Transverse colon (tissue), 4 donors: ENCODE data around the gene EXOSC1. TPM values are rescaled to one million over a fixed set of nuclear protein-coding genes. Genes with fewer than 3 reads are reported as not detected.

Experiments used
- DNase-seq: peaks from one replicate; pipeline ENCODE4 v3.0.0-alpha.2; 2019
- H3K27ac ChIP-seq, 4 donors: fragments of 200-600 bp; sonication (generic); 2 replicates each; pipeline ENCODE4 v1.5.1; 2016 to 2018; ENCODE audit warnings: inconsistent platforms in 4 of 4
- H3K27me3 ChIP-seq: fragments of 200-600 bp; sonication (generic); 2 replicates; pipeline ENCODE4 v1.5.1; 2017; ENCODE audit warnings: inconsistent platforms
- H3K36me3 ChIP-seq, 4 donors: fragments of 200-600 bp; sonication (generic); 2 replicates each; pipeline ENCODE4 v1.5.1; 2017 to 2019; ENCODE audit warnings: inconsistent platforms in 4 of 4
- H3K4me1 ChIP-seq, 4 donors: fragments of 200-600 bp; sonication (generic); 2 replicates each; pipeline ENCODE4 v1.5.1; 2017 to 2020; ENCODE audit warnings: inconsistent platforms in 4 of 4
- H3K4me3 ChIP-seq, 4 donors: fragments of 200-600 bp; sonication (generic); 1 replicate in 1 of 4; 2 replicates in 3 of 4; pipeline versions ENCODE4 v1.5.1 to v1.6.1; 2017 to 2019; ENCODE audit warnings: inconsistent platforms in 4 of 4
- H3K9me3 ChIP-seq, 2 donors: fragments of 200-600 bp; sonication (generic); 2 replicates each; pipeline ENCODE4 v1.5.1; 2017 to 2019; ENCODE audit warnings: inconsistent platforms in 2 of 2
- EP300 ChIP-seq: sonication (generic); formaldehyde crosslinking; IDR thresholded peaks from one replicate; pipeline ENCODE4 v1.6.1; 2017; ENCODE audit warnings: antibody characterized with exemption, low read depth
- POLR2A ChIP-seq: fragments of 450-650 bp; IDR thresholded peaks from one replicate; pipeline ENCODE4 v1.6.1; 2016; ENCODE audit warnings: antibody characterized with exemption, mild to moderate bottlenecking, moderate library complexity
- POLR2AphosphoS5 ChIP-seq, 3 donors: sonication (generic); formaldehyde crosslinking; IDR thresholded peaks; one replicate each; pipeline ENCODE4 v1.6.1; 2016; ENCODE audit warnings: antibody characterized with exemption in 3 of 3
- WGBS, 2 donors: methylation state at CpG; one replicate each; pipeline ENCODE4 v1.1.5; 2018; ENCODE audit warnings: low coverage in 1 of 2; 5-methylcytosine and 5-hydroxymethylcytosine counted together
- in situ Hi-C, 4 donors: fragments of 200-750 bp; cut with MboI; loops; one replicate each; pipeline versions ENCODE4 v1.15.0 to v1.15.1; 2017; ENCODE audit warnings: low sequenced_read_pairs in 3 of 4, low pct_ligation_motif_present in 1 of 4, low pct_unique_long_range_greater_than_20kb in 1 of 4
- intact Hi-C: fragments of 100-400 bp; cut with DNase I; formaldehyde crosslinking; loops from one replicate; pipeline ENCODE4 v1.15.1; 2023; ENCODE audit warnings: low total_unique reads
- small RNA-seq, 4 donors: library from RNA; depleted of rRNA; stranded (forward); fragments of <200 nt; gene quantifications; one replicate each; pipeline ENCODE3, GENCODE V24; 2016
- total RNA-seq, 4 donors: library from RNA; depleted of rRNA; stranded (reverse); fragments of >200 nt; gene quantifications; one replicate each; pipeline ENCODE4 v1.1.0, GENCODE V29; 2016
- TF ChIP-seq, protein P1 (sequence below), 5 experiments: fragments of 200-600 bp in 3 of 5; fragments of 450-650 bp in 2 of 5; sonication (generic) in 3 of 5; IDR thresholded peaks; 1 replicate in 2 of 5; 2 replicates in 3 of 5; pipeline ENCODE4 v1.5.1; 2016 to 2017; ENCODE audit warnings: antibody characterized with exemption in 5 of 5, inconsistent platforms in 3 of 5, mild to moderate bottlenecking in 2 of 5, moderate library complexity in 1 of 5

The EXOSC1 gene
- total RNA-seq, 4 donors from 2014 or later: 2.6 to 315 (median 26.1) TPM

- Histone ChIP-seq H3K27ac (no peak overlapping the region), H3K27me3 (no peaks in the 10 kb centered on the region), H3K9me3 (no peaks in the 10 kb centered on the region), H3K4me3 (no peak overlapping the region), H3K36me3 (peaks cover 0 to 5% (median 0%) of the 10 kb centered on the region in 4 donors), H3K4me1 (no peaks in the 10 kb centered on the region)
- in situ Hi-C loops: no loop called here
- WGBS, 2 donors: 86 to 89% methylated on average over 6 to 8 of the region's 8 CpGs
- DNase-seq: no peak
- TF ChIP-seq, protein P1, sequence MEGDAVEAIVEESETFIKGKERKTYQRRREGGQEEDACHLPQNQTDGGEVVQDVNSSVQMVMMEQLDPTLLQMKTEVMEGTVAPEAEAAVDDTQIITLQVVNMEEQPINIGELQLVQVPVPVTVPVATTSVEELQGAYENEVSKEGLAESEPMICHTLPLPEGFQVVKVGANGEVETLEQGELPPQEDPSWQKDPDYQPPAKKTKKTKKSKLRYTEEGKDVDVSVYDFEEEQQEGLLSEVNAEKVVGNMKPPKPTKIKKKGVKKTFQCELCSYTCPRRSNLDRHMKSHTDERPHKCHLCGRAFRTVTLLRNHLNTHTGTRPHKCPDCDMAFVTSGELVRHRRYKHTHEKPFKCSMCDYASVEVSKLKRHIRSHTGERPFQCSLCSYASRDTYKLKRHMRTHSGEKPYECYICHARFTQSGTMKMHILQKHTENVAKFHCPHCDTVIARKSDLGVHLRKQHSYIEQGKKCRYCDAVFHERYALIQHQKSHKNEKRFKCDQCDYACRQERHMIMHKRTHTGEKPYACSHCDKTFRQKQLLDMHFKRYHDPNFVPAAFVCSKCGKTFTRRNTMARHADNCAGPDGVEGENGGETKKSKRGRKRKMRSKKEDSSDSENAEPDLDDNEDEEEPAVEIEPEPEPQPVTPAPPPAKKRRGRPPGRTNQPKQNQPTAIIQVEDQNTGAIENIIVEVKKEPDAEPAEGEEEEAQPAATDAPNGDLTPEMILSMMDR (IDR thresholded peaks at IDR 0.05): no peak
- TF ChIP-seq EP300 (no peak), POLR2AphosphoS5 (IDR thresholded peaks at IDR 0.05) (no peak), POLR2A (no peak)
- intact Hi-C loops: no loop called here
Observed at GRCh38 chr10:97393034-97393573, 52.7 kb downstream of the EXOSC1 start.

- H3K27me3 ChIP-seq: no peaks in the 10 kb centered on the region
- peaks cover 0 to 7% (median 3%) of the 10 kb centered on the region in 4 donors for H3K36me3 ChIP-seq
- in situ Hi-C loops: no loop called here
- no peaks in the 10 kb centered on the region for H3K9me3 ChIP-seq
- TF ChIP-seq POLR2A (no peak), POLR2AphosphoS5 (IDR thresholded peaks at IDR 0.05) (no peak), EP300 (no peak)
- TF ChIP-seq, protein P1 (IDR thresholded peaks at IDR 0.05): no peak
- WGBS, 2 donors: 98 to 100% methylated on average over 1 to 4 of the region's 5 CpGs
- H3K27ac ChIP-seq: no peak overlapping the region
- no peak overlapping the region for H3K4me3 ChIP-seq
- no peaks in the 10 kb centered on the region for H3K4me1 ChIP-seq
- no peak for DNase-seq
- intact Hi-C loops: no loop called here
Observed at GRCh38 chr10:97390091-97390490, 55.7 kb downstream of the EXOSC1 start.

DNA sequence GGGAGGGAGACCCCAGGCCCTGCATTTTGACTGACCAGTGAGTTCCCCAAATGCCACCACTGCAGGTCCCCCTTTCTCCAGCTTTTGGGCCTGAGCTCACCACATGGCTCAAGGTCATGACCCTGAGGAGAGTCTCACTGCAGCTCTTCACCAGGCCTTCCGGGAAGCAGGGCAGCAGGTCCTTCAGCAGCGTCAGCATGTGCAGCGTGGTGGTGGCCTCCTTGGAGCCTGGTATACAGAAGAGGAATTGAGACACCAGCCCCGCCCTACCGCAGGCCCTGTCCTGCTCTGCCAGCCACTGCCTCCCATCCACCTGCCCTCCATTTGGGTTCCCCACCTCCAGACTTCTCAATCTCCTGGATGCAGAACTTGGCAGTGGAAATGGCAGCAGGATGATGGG is 57.7 kb downstream of the EXOSC1 start:
- DNase-seq: no peak
- Histone ChIP-seq H3K27ac (no peak overlapping the region), H3K4me3 (no peak overlapping the region), H3K27me3 (no peaks in the 10 kb centered on the region), H3K4me1 (no peaks in the 10 kb centered on the region), H3K9me3 (no peaks in the 10 kb centered on the region), H3K36me3 (peaks cover 0 to 7% (median 0%) of the 10 kb centered on the region in 4 donors)
- 90% methylated on average over 5 of the region's 5 CpGs; no CpG with 5 or more reads in 1 of the 2 donors for WGBS, 2 donors
- in situ Hi-C loops: no loop called here
- no peak for TF ChIP-seq POLR2AphosphoS5 (IDR thresholded peaks at IDR 0.05)
- TF ChIP-seq POLR2A: no peak
- TF ChIP-seq, protein P1 (IDR thresholded peaks at IDR 0.05): no peak
- no peak for TF ChIP-seq EP300
- intact Hi-C loops: no loop called here

Small RNA genes within 50 kb of the gene (small RNA-seq; reads per million reads assigned to genes)
- 0 reads per million in 4 donors for gene RF00019

Other genes starting within 250 kb of the EXOSC1 start
- 1 to 10 TPM; 4.5 to 8.4 (median 7.4) TPM for gene ARHGAP19, start 153.4 kb downstream of the EXOSC1 start, total RNA-seq
- 10 to 100 TPM in 2 of 4 donors, 1 to 10 TPM in 2; 5.8 to 15.7 (median 10.3) TPM for gene FRAT1, start 126.7 kb downstream of the EXOSC1 start, total RNA-seq
- gene FRAT2, start 111.3 kb downstream of the EXOSC1 start, total RNA-seq: 10 to 100 TPM; 46.4 to 72.2 (median 54.6) TPM
- 10 to 100 TPM in 3 of 4 donors, 1 to 10 TPM in 1; 5.7 to 14.0 (median 11.5) TPM for gene RRP12, start 44.7 kb downstream of the EXOSC1 start, total RNA-seq
- gene PGAM1, start 19.8 kb downstream of the EXOSC1 start, total RNA-seq: 100 to 1,000 TPM in 3 of 4 donors, 10 to 100 TPM in 1; 94.5 to 216 (median 124) TPM
- 10 to 100 TPM; 10.8 to 36.2 (median 32.7) TPM for gene ZDHHC16, start 169 bp upstream of the EXOSC1 start, total RNA-seq
- 100 to 1,000 TPM in 3 of 4 donors, 10 to 100 TPM in 1; 62.8 to 116 (median 106) TPM for gene MMS19, start 52.4 kb upstream of the EXOSC1 start, total RNA-seq
- 1 to 10 TPM in 3 of 4 donors, under 1 TPM in 1; 0.40 to 4.1 (median 3.2) TPM for gene UBTD1, start 52.9 kb upstream of the EXOSC1 start, total RNA-seq
- not detected for gene ANKRD2, start 126.8 kb upstream of the EXOSC1 start, total RNA-seq
- gene HOGA1, start 138.4 kb upstream of the EXOSC1 start, total RNA-seq: not detected
- not detected for gene C10orf62, start 143.7 kb upstream of the EXOSC1 start, total RNA-seq
- gene MORN4, start 187.5 kb upstream of the EXOSC1 start, total RNA-seq: 1 to 10 TPM in 1 of 4 donors, under 1 TPM in 2, not detected in 1; 0.95 to 1.8 (median 0.96) TPM
- gene PI4K2A, start 194.7 kb upstream of the EXOSC1 start, total RNA-seq: 10 to 100 TPM in 2 of 4 donors, 1 to 10 TPM in 2; 7.6 to 19.1 (median 11.3) TPM
- gene AVPI1, start 241.2 kb upstream of the EXOSC1 start, total RNA-seq: 10 to 100 TPM; 24.3 to 79.3 (median 47.9) TPM